Smooth muscle cell (in vitro differentiated cells): ENCODE measurements around the gene VAT1L. TPM values are rescaled to one million over a fixed set of nuclear protein-coding genes. Genes with fewer than 3 reads are reported as not detected.

Experiments used
- DNase-seq: peaks from one replicate; lab custom pipeline; 2025; ENCODE audit not compliant: unreplicated experiment; lab: John Stamatoyannopoulos, UW
- H2AFZ ChIP-seq: fragments of 200-600 bp; sonication (generic); 2 replicates; pipeline ENCODE4 v1.6.0; 2016; ENCODE audit warnings: antibody characterized with exemption, low read depth, mild to moderate bottlenecking
- H3F3A ChIP-seq: fragments of 200-600 bp; sonication (generic); 2 replicates; pipeline ENCODE4 v1.6.0; 2017; ENCODE audit warnings: antibody characterized with exemption, low read depth
- H3K27ac ChIP-seq: fragments of 200-600 bp; sonication (generic); 2 replicates; pipeline ENCODE4 v1.5.1; 2016; ENCODE audit warnings: low read depth, mild to moderate bottlenecking
- H3K27me3 ChIP-seq: fragments of 200-600 bp; sonication (generic); 2 replicates; pipeline ENCODE4 v1.6.1; 2016; ENCODE audit warnings: low read depth, mild to moderate bottlenecking
- H3K36me3 ChIP-seq: fragments of 200-600 bp; sonication (generic); 2 replicates; pipeline ENCODE4 v1.5.1; 2016; ENCODE audit warnings: low read depth
- H3K4me1 ChIP-seq: fragments of 200-600 bp; sonication (generic); 2 replicates; pipeline ENCODE4 v1.5.1; 2016; ENCODE audit warnings: low read depth
- H3K4me2 ChIP-seq: fragments of 200-600 bp; sonication (generic); 2 replicates; pipeline ENCODE4 v1.6.0; 2016; ENCODE audit warnings: mild to moderate bottlenecking
- H3K4me3 ChIP-seq: fragments of 200-600 bp; sonication (generic); 2 replicates; pipeline ENCODE4 v1.5.1; 2016; ENCODE audit warnings: mild to moderate bottlenecking
- H3K79me2 ChIP-seq: fragments of 200-600 bp; sonication (generic); 2 replicates; pipeline ENCODE4 v1.6.0; 2016; ENCODE audit warnings: low read depth, mild to moderate bottlenecking
- H3K9ac ChIP-seq: fragments of 200-600 bp; sonication (generic); 2 replicates; pipeline ENCODE4 v1.6.0; 2016; ENCODE audit warnings: low read depth
- H3K9me3 ChIP-seq: fragments of 200-600 bp; sonication (generic); replicated peaks from 2 replicates; pipeline ENCODE4 v1.5.1; 2016; ENCODE audit warnings: low read depth
- H4K20me1 ChIP-seq: fragments of 200-600 bp; sonication (generic); 2 replicates; pipeline ENCODE4 v1.6.0; 2016; ENCODE audit warnings: low read depth
- WGBS: methylation state at CpG from one replicate; pipeline ENCODE4 v1.1.7; 2016; ENCODE audit warnings: low lambda C conversion rate; 5-methylcytosine and 5-hydroxymethylcytosine counted together
- polyA plus RNA-seq: library from polyadenylated mRNA; unstranded; fragments of >200 nt; fragmentation: Nextera tagmentation; extraction: Ambion mirVana; gene quantifications from 2 replicates; pipeline ENCODE4 v1.2.1, GENCODE V29; 2016
- total RNA-seq: library from RNA; depleted of rRNA; stranded (reverse); fragments of >200 nt; gene quantifications from 2 replicates; pipeline ENCODE4 v1.2.3, GENCODE V29; 2014
- TF ChIP-seq, protein P1 (sequence below): fragments of 200-600 bp; sonication (generic); IDR thresholded peaks from 2 replicates; pipeline ENCODE4 v1.5.1; 2017; ENCODE audit warnings: borderline replicate concordance, mild to moderate bottlenecking, antibody characterized with exemption; ENCODE audit not compliant: insufficient read depth, poor library complexity, severe bottlenecking

The VAT1L gene
- total and polyA plus RNA-seq, 2 experiments from 2014 or later: 4.0 to 5.4 TPM

GRCh38 chr16:77922228-77922754, 133.9 kb downstream of the VAT1L start:
- Histone ChIP-seq H4K20me1 (no peaks in the 10 kb centered on the region), H3K4me2 (no peak overlapping the region), H3K36me3 (no peaks in the 10 kb centered on the region), H3K9me3 (no peaks in the 10 kb centered on the region), H2AFZ (no peak overlapping the region), H3K4me3 (no peak overlapping the region), H3K79me2 (no peaks in the 10 kb centered on the region), H3K27me3 (no peaks in the 10 kb centered on the region), H3K9ac (no peak overlapping the region), H3K4me1 (no peaks in the 10 kb centered on the region), H3K27ac (no peak overlapping the region), H3F3A (no peaks in the 10 kb centered on the region)
- 92% methylated on average over 6 of the region's 6 CpGs for WGBS
- TF ChIP-seq, protein P1, sequence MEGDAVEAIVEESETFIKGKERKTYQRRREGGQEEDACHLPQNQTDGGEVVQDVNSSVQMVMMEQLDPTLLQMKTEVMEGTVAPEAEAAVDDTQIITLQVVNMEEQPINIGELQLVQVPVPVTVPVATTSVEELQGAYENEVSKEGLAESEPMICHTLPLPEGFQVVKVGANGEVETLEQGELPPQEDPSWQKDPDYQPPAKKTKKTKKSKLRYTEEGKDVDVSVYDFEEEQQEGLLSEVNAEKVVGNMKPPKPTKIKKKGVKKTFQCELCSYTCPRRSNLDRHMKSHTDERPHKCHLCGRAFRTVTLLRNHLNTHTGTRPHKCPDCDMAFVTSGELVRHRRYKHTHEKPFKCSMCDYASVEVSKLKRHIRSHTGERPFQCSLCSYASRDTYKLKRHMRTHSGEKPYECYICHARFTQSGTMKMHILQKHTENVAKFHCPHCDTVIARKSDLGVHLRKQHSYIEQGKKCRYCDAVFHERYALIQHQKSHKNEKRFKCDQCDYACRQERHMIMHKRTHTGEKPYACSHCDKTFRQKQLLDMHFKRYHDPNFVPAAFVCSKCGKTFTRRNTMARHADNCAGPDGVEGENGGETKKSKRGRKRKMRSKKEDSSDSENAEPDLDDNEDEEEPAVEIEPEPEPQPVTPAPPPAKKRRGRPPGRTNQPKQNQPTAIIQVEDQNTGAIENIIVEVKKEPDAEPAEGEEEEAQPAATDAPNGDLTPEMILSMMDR: no peak
- DNase-seq: no peak

DNA sequence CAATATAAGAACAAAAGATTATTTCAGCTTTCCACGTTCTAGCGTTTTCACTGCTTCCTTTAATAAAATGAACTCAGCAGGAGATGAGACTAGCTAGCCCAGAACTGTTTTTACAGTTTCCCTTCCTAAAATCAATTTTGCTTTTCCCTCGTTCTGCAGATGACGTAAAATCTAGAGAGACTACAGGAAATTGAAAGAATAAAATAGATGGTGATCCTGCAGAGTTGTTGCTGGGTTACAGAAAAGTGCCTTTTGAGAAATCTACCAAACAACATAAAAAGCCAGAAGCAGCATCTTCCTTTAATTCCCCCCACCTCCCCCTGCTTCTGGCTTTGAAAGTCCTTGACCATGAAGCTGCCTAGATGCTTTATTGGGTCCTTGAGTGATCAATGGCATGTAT, 137.2 kb downstream of the VAT1L start:
- H3K27me3 ChIP-seq: no peaks in the 10 kb centered on the region
- H3F3A ChIP-seq: no peaks in the 10 kb centered on the region
- no peaks in the 10 kb centered on the region for H3K9me3 ChIP-seq
- no peaks in the 10 kb centered on the region for H3K79me2 ChIP-seq
- whole genome bisulfite sequencing: 91% methylated on average over 4 of the region's 4 CpGs
- no peaks in the 10 kb centered on the region for H4K20me1 ChIP-seq
- TF ChIP-seq, protein P1: no peak
- no peak overlapping the region for H3K4me3 ChIP-seq
- no peak overlapping the region for H2AFZ ChIP-seq
- H3K27ac ChIP-seq: no peak overlapping the region
- no peaks in the 10 kb centered on the region for H3K36me3 ChIP-seq
- DNase-seq: no peak
- H3K9ac ChIP-seq: no peak overlapping the region
- H3K4me2 ChIP-seq: no peak overlapping the region
- H3K4me1 ChIP-seq: no peaks in the 10 kb centered on the region

DNA sequence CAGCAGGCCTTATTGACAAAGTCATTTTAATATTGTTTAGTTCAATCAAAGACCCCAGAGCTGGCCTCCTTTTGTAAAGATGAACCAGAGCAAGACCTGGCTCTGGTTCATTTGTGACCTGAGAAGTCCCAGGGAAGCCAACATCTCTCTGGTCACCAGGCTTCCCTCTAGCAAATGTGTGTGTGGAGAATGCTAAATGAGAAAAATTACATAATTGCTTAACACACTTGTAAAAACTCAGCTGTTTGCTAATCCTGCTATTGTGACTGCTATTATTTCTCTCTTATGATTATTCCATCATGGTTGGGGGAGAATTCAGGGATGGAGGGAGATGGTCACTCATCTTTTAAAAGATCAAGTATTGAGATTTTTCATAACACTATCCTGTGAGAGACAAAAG, 139.7 kb downstream of the VAT1L start:
- Histone ChIP-seq H3F3A (no peaks in the 10 kb centered on the region), H3K36me3 (no peaks in the 10 kb centered on the region), H3K4me2 (no peak overlapping the region), H3K27ac (no peak overlapping the region), H3K27me3 (no peaks in the 10 kb centered on the region), H3K4me3 (no peak overlapping the region), H4K20me1 (no peaks in the 10 kb centered on the region), H3K4me1 (no peaks in the 10 kb centered on the region), H3K9me3 (no peaks in the 10 kb centered on the region), H3K9ac (no peak overlapping the region), H2AFZ (no peak overlapping the region), H3K79me2 (no peaks in the 10 kb centered on the region)
- no peak for DNase-seq
- TF ChIP-seq, protein P1: no peak

GRCh38 chr16:77929004-77929403, 140.6 kb downstream of the VAT1L start:
- Histone ChIP-seq H3K27me3 (no peaks in the 10 kb centered on the region), H3K9ac (no peak overlapping the region), H3F3A (no peaks in the 10 kb centered on the region), H2AFZ (no peak overlapping the region), H3K4me3 (no peak overlapping the region), H4K20me1 (no peaks in the 10 kb centered on the region), H3K9me3 (no peaks in the 10 kb centered on the region), H3K4me1 (no peaks in the 10 kb centered on the region), H3K4me2 (no peak overlapping the region), H3K27ac (no peak overlapping the region), H3K79me2 (no peaks in the 10 kb centered on the region), H3K36me3 (no peaks in the 10 kb centered on the region)
- DNase-seq: no peak
- TF ChIP-seq, protein P1: no peak
- 95% methylated on average over 8 of the region's 8 CpGs for WGBS
